ENCODE data around the gene SLC24A3.

Gene SLC24A3

DNA sequence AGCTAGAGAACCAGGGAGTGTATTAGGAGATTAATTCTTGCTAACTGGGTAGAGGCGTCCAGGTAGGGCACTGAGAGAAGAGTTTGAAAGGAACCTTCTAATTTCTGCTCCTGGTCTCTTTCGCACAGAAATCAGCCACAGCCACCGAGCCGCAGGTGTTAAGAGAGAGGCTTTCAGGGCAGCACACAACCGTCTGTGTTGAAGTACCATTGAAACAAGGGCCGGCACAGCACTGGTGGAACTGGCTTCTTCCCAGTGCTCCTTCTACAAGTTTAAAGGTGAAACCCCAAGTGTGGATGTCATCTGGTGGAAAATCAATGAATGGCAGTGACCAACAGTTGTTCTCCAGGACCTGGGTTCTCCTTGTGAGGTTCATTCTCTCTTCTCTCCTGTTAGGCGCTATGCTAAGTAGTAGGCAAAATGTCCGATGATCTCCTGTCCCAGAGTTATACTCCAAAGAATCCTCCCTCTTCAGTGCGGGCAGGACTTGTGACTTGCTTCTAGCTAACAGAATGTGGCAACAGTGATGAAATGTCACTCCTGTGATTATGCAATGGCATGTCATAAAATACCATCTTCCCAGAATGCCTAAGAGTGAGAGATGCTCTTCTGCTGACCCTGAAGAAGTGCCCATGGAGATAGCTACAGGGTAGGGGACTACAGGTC lies 530.7 kb downstream of the SLC24A3 start:
- DNase-seq: no peak
- peaks cover 27% of the 10 kb centered on the region for H3K9me3 Mint-ChIP-seq
- TF ChIP-seq, protein P1, sequence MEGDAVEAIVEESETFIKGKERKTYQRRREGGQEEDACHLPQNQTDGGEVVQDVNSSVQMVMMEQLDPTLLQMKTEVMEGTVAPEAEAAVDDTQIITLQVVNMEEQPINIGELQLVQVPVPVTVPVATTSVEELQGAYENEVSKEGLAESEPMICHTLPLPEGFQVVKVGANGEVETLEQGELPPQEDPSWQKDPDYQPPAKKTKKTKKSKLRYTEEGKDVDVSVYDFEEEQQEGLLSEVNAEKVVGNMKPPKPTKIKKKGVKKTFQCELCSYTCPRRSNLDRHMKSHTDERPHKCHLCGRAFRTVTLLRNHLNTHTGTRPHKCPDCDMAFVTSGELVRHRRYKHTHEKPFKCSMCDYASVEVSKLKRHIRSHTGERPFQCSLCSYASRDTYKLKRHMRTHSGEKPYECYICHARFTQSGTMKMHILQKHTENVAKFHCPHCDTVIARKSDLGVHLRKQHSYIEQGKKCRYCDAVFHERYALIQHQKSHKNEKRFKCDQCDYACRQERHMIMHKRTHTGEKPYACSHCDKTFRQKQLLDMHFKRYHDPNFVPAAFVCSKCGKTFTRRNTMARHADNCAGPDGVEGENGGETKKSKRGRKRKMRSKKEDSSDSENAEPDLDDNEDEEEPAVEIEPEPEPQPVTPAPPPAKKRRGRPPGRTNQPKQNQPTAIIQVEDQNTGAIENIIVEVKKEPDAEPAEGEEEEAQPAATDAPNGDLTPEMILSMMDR (IDR thresholded peaks at IDR 0.05): no peak
- H3K4me3 Mint-ChIP-seq: no peak overlapping the region
- H3K27me3 Mint-ChIP-seq (ENCODE audit: low read depth, poor library complexity): peaks cover 11% of the 10 kb centered on the region
- H3K36me3 Mint-ChIP-seq (ENCODE audit: low read depth): peaks cover 4% of the 10 kb centered on the region
- peaks cover 23% of the 10 kb centered on the region for H3K4me1 Mint-ChIP-seq
- H3K27ac Mint-ChIP-seq: no peak overlapping the region

DNA sequence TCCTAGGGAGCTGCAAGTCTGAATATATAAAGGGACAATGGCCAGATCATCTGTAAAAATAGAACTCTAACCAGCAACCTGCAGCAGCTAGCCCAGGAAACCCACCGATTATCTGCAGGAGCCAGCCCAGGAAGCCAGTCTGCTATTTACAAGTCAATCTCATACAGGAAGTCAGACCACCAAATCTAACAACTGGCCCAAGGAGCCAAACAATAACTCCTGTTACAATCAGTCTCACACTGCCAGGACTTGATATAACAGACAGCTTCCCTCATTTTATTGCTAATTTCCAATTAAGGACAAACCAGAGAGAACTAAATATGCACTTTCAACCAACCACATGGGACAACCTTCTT lies 531.2 kb downstream of the SLC24A3 start:
- H3K4me3 Mint-ChIP-seq: no peak overlapping the region
- H3K27me3 Mint-ChIP-seq (ENCODE audit: low read depth, poor library complexity): peaks cover 11% of the 10 kb centered on the region
- TF ChIP-seq, protein P1 (IDR thresholded peaks at IDR 0.05): no peak
- peaks cover 4% of the 10 kb centered on the region for H3K36me3 Mint-ChIP-seq (ENCODE audit: low read depth)
- peaks cover 27% of the 10 kb centered on the region for H3K9me3 Mint-ChIP-seq
- peaks cover 18% of the 10 kb centered on the region for H3K4me1 Mint-ChIP-seq
- no peak overlapping the region for H3K27ac Mint-ChIP-seq
- DNase-seq: no peak

DNA sequence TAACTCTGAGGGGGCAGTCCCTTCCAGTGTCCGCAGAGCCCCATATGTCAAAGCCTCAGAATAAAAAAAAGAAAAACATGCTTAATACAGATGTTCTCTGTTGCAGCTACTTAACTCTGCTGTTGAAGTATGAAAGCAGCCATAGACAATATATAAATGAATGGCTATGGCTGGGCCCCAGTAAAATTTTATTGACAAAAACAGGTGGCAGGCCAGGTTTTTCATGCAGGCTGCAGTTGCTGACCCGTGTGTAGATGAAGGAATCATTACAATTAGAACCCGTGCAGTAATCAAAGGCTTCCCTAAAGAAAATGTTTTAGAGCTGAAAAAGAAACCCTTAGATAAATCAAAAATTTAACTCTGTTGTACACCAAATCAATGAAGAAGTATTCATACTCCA lies 532.7 kb downstream of the SLC24A3 start:
- TF ChIP-seq, protein P1 (IDR thresholded peaks at IDR 0.05): no peak
- Mint-ChIP-seq H3K4me3 (no peak overlapping the region), H3K4me1 (peaks cover 6% of the 10 kb centered on the region), H3K27me3 (ENCODE audit: low read depth, poor library complexity) (peaks cover 11% of the 10 kb centered on the region), H3K9me3 (peaks cover 27% of the 10 kb centered on the region), H3K36me3 (ENCODE audit: low read depth) (peaks cover 4% of the 10 kb centered on the region), H3K27ac (no peak overlapping the region)
- DNase-seq: no peak

DNA sequence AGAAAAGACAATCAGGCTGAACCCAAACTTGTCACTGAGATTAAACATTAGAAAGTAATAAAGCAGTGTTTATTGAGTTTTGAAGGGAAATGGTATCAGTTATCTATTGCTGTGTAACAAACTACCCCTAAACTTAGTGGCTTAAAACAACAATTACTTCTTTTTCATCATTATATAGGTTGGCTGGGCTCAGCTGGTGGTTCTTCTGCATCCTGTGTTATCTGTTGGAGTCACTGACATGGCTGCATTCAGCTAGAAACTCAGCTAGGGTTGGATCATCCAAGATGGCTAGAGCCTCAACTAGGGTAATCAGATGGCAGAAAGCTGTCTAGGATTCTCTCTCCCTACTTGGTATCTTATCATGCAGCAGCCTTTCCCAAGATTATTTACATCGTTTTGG lies 533.1 kb downstream of the SLC24A3 start:
- Mint-ChIP-seq H3K4me3 (no peak overlapping the region), H3K4me1 (peaks cover 6% of the 10 kb centered on the region), H3K9me3 (peaks cover 27% of the 10 kb centered on the region), H3K27ac (no peak overlapping the region), H3K36me3 (ENCODE audit: low read depth) (peaks cover 4% of the 10 kb centered on the region), H3K27me3 (ENCODE audit: low read depth, poor library complexity) (peaks cover 7% of the 10 kb centered on the region)
- no peak for DNase-seq
- TF ChIP-seq, protein P1 (IDR thresholded peaks at IDR 0.05): no peak

DNA sequence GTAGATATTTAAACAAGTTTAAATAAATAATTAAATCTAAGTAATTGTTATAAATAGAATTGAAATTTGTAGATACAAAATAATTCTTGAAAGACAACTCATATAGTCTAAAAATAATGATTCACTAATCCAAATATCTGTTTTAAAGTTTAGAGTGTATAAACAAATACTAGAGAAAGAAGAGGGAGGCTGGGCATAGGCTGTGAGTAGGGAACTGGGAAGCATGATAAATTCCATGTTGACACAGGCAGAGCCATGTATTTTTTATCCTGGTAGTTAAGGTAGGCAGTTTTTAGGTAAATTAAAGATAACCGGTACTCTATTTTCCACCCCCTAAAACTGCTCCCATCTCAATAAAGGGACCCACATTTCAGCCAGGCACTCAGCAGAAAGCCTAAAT lies 534.0 kb downstream of the SLC24A3 start:
- Mint-ChIP-seq H3K4me3 (no peak overlapping the region), H3K36me3 (ENCODE audit: low read depth) (peaks cover 4% of the 10 kb centered on the region), H3K27ac (no peak overlapping the region), H3K9me3 (peaks cover 27% of the 10 kb centered on the region), H3K27me3 (ENCODE audit: low read depth, poor library complexity) (no peaks in the 10 kb centered on the region), H3K4me1 (peaks cover 14% of the 10 kb centered on the region)
- TF ChIP-seq, protein P1 (IDR thresholded peaks at IDR 0.05): no peak
- no peak for DNase-seq

DNA sequence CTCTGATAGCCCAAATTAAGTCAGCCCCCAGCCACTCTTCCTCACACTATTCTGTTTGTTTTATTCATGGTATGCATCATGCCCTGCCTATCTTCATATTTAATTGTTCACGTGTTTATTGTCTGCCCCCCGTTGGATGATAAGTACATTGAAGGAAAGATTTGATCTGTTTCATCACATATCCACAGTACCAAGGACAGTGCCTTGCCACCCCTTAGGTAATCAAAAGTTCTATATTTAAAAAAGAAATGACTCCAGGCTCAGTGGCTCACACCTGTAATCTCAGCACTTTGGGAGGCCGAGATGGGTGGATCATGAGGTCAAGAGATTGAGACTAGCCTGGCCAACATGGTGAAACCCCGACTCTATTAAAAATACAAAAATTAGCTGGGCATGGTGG lies 535.5 kb downstream of the SLC24A3 start:
- Mint-ChIP-seq H3K27me3 (ENCODE audit: low read depth, poor library complexity) (no peaks in the 10 kb centered on the region), H3K27ac (no peak overlapping the region), H3K9me3 (peaks cover 27% of the 10 kb centered on the region), H3K4me3 (no peak overlapping the region), H3K4me1 (peaks cover 17% of the 10 kb centered on the region), H3K36me3 (ENCODE audit: low read depth) (peaks cover 4% of the 10 kb centered on the region)
- TF ChIP-seq, protein P1 (IDR thresholded peaks at IDR 0.05): no peak
- no peak for DNase-seq
